ENCODE measurements around the gene C10orf90. TPM values are rescaled to one million over a fixed set of nuclear protein-coding genes. Genes with fewer than 3 reads are reported as not detected.
"Not testable (repeated sequence)": the region's sequence is repeated elsewhere in the genome, so short reads cannot be mapped to it uniquely, and the experiment has no call there.

Gene C10orf90
- polyA plus RNA-seq, 6 donors from 2014 or later: not detected

DNA sequence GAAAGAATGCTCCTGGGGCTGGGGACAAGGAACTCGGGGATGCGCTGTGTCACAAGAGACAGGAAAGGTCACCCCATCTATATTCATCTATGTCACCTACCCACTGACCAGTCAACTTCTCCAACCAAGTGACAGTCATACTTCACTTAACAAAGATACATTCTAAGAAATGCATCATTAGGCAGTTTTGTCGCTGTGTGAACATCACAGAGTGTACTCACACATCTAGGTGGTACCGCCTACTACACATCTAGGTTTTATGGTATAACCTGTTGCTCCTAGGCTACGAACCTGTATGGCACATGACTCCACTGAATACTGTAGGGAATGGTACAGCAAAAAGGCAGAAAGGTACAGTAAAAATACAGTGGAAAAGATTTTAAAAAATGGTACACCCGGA, 278.4 kb downstream of the C10orf90 start:
- no peak overlapping the region for H3K4me3 Mint-ChIP-seq
- DNase-seq (no peak), ATAC-seq (ENCODE audit: low read depth in 2 of 2) (no peak)
- peaks cover 0 to 12% of the 10 kb centered on the region in 2 donors for H3K36me3 Mint-ChIP-seq
- H3K9me3 Mint-ChIP-seq: peaks cover 3 to 25% (median 6%) of the 10 kb centered on the region in 7 donors
- peaks cover 4% of the 10 kb centered on the region in 3 donors for H3K4me1 Mint-ChIP-seq
- H3K27ac Mint-ChIP-seq: no peak overlapping the region
- peaks cover 28 to 40% (median 29%) of the 10 kb centered on the region in 3 donors for H3K27me3 Mint-ChIP-seq

DNA sequence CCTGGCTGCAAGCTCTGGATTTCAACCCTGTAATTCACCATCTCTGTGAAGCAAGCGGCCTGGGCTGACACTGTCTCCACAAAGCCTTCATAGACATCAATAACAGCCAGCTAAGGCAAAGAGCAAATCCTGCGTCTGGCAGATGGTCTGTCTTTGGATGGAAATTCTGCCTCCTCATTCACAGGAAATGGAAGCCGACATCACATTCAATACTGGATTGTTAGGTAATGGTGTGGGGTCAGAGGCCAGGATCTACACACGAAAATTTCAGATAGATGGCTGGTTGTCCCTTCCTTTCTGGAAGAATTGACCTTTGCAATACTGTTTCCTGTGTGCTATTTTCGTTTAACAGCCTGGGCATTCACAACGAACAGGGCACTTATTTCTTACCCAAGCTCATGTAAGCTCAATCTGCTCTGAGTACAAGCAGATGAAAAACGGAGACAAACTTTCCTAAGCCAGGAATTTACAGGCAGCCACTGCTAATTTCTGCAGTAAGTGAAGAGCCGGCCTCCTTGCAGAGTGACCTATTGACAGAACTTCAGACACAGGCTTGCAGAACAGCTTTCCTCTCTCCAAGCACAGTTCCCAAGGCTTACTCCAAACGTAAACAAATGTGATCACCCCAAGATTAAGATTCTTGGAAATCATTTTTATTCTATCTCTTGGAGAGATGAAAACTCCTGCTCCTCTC, 279.2 kb downstream of the C10orf90 start:
- H3K27ac Mint-ChIP-seq: no peak overlapping the region
- ATAC-seq (ENCODE audit: low read depth in 2 of 2) (no peak), DNase-seq (no peak)
- H3K36me3 Mint-ChIP-seq: peaks cover 0 to 17% of the 10 kb centered on the region in 2 donors
- no peak overlapping the region for H3K4me3 Mint-ChIP-seq
- peaks cover 32 to 43% (median 35%) of the 10 kb centered on the region in 3 donors for H3K27me3 Mint-ChIP-seq
- peaks cover 7 to 10% (median 9%) of the 10 kb centered on the region in 3 donors for H3K4me1 Mint-ChIP-seq
- H3K9me3 Mint-ChIP-seq: peaks cover 3 to 23% (median 6%) of the 10 kb centered on the region in 7 donors

DNA sequence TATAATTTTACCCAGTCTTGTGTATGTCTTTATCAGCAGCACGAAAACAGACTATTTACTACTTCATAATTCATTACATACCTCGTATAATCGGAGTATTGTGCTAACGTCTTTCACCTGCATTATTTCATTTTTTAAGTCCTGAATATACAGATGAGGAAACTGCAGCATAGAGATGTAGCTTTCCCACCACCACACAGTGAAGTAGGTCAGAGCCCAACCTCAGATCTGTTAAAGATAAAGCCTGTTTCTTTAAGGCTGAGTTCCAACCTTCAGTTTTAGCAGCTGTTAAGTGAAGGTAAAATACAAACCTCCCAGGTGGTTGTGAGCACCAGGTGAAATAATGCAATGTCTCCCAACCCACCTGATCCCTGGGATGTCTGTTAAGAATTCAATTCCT, 280.2 kb downstream of the C10orf90 start:
- DNase-seq: no peak
- Mint-ChIP-seq H3K36me3 (peaks cover 0 to 10% of the 10 kb centered on the region in 2 donors), H3K4me3 (no peak overlapping the region), H3K27me3 (peaks cover 36 to 53% (median 42%) of the 10 kb centered on the region in 3 donors), H3K27ac (no peak overlapping the region), H3K9me3 (peaks cover 2 to 31% (median 6%) of the 10 kb centered on the region in 7 donors), H3K4me1 (peaks cover 7 to 10% (median 9%) of the 10 kb centered on the region in 3 donors)
- no peak for ATAC-seq (ENCODE audit: low read depth in 2 of 2)

DNA sequence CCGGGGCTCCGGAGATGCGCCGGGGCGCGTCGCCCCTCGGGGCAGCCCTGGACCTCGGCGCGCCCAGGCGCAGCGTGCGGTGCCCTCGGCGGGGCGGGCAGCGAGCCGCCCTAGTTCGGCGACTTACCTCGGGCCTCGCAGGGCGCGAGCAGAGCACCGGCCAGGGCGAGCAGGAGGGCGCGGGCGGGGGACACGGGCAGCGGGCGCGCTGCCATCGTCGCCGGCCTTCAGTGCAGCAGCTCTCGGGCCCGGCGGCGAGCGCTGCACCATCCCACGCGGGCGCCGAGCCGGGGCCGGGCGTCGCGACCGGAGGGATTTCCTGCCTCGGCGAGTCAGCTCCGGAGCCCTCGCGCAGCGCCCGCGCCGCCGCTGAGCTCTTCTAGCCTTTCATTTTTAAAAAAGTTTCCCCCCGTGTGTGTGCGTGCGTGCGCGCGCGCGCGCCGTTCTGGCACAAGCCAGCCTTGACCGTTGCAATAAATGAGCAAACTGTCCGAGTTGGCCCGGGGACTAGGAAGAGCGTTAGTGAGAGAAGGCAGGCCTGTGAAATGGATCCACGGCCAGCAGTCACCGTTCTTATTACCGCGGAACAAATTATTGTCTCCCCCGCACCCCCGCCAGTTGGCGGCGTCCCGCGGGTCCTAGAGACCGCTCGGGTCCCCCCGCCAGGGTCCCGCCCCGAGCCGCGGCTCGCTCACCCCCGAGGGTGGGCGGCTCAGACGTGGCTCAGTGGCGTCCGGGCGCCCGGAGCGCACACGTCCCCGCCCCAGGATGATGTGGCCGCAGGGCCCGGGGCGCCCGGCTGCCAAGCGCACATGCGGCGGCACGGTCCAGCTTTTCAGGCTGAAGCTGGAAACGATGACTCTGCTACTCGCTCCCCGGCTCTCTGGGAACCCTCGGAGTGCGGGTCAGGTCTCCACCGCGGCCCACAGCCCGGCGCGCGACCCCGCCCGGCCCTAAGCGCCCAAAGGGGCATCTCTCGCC, 282.3 kb downstream of the C10orf90 start, which contains the start of gene ADAM12:
TSS of gene ADAM12 (minus strand) at position 547 of the 981 bp plus-strand sequence. CDS start at position 215, 332 bp downstream.
- peaks cover 7 to 10% (median 9%) of the 10 kb centered on the region in 3 donors for H3K4me1 Mint-ChIP-seq
- peaks cover 0 to 10% of the 10 kb centered on the region in 2 donors for H3K36me3 Mint-ChIP-seq
- ATAC-seq (ENCODE audit: low read depth in 2 of 2) (no peak), DNase-seq (no peak)
- peak within 1 kb of the TSS in 2 of 8 donors; percentile 33 to 54 for H3K4me3 Mint-ChIP-seq
- peaks cover 0 to 42% (median 7%) of the 10 kb centered on the region in 7 donors for H3K9me3 Mint-ChIP-seq
- H3K27ac Mint-ChIP-seq: peak within 1 kb of the TSS in 2 of 6 donors; percentile 21 to 35
- H3K27me3 Mint-ChIP-seq: peaks cover 47 to 58% (median 53%) of the 10 kb centered on the region in 3 donors

DNA sequence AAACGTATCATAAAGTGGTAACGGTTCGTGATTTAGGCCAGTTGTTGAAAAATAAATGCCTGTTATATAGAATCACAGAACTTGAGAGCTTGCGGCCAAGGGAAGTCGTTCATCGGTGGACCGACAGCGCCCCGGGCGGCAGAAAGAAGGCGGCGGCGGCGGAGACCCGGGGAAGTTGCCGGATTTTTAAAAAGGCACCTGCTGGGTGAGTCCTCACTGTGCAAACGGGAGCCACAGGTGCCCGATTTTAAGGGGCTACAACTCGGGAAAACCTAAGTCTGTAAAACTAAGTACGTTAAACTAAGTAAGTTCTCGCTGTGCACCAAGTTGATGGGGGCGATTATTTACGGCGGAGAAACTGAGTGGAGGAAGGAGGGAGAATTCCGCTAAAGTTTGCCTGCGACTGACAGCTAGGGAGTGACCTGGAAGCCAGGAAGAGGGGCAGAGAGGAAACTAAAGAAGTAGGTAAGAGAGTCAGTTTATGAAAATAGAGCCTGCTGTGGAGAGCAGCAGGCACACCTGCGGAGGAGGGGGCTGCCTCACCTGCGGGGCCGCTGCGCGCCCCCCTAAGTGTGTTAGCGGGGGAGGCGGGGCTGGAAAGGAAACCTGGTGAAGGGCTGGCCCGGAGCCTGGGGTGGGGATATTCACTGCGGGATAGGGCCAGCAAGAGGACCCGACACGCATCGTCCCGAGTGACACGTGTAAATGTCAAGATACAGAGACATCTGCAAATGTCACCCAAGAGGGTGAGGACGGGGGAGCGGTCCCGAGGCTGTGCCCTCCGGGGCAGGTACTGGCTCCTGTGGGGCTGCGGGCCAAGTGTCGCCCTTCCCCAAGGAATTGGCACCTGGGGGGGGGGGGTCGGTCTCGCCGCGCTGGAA, 283.2 kb downstream of the C10orf90 start:
- H3K27me3 Mint-ChIP-seq: peaks cover 47 to 58% (median 57%) of the 10 kb centered on the region in 3 donors
- H3K4me3 Mint-ChIP-seq: peak overlapping the region in 5 of 8 donors; percentile 30 to 54 (median 35)
- peaks cover 7 to 10% (median 9%) of the 10 kb centered on the region in 3 donors for H3K4me1 Mint-ChIP-seq
- ATAC-seq (ENCODE audit: low read depth in 2 of 2) (no peak), DNase-seq (no peak)
- peak overlapping the region in 1 of 6 donors; percentile 35 for H3K27ac Mint-ChIP-seq
- H3K9me3 Mint-ChIP-seq: peaks cover 0 to 45% (median 7%) of the 10 kb centered on the region in 7 donors
- peaks cover 0 to 10% of the 10 kb centered on the region in 2 donors for H3K36me3 Mint-ChIP-seq

DNA sequence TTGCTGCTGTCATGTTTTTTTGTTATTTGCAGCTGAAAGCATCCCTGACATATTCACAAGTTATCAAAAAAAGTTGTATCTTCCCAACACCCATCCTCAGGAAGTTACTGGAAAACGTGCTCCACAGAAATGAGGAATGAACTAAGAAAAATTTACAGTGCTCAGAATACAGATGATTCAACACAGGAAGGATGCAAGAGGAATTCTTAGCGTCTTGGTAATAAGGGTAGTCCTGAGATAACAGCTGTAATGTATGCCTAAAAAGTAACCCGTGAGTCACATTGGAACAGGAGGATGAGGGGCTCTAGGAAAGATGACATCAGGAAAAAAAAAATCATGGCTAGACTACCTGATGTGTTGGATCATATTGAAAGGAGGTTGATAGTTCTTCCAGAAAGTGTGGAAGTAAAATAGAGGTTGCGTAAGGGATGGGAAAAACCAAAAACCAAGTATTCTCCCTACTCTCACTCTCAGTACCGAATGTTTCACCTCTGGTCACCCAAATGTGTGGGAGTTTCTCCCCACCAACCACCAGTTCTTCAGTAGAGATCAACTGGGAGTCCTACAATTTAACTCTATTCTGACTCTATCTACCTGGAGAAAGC, 286.1 kb downstream of the C10orf90 start:
- DNase-seq: no peak
- peaks cover 0 to 10% of the 10 kb centered on the region in 2 donors for H3K36me3 Mint-ChIP-seq
- peaks cover 7 to 10% (median 9%) of the 10 kb centered on the region in 3 donors for H3K4me1 Mint-ChIP-seq
- H3K9me3 Mint-ChIP-seq: peaks cover 0 to 39% (median 6%) of the 10 kb centered on the region in 7 donors
- peaks cover 35 to 41% (median 39%) of the 10 kb centered on the region in 3 donors for H3K27me3 Mint-ChIP-seq
- no peak overlapping the region for H3K4me3 Mint-ChIP-seq
- no peak overlapping the region for H3K27ac Mint-ChIP-seq
- no peak for ATAC-seq (ENCODE audit: low read depth in 2 of 2)

DNA sequence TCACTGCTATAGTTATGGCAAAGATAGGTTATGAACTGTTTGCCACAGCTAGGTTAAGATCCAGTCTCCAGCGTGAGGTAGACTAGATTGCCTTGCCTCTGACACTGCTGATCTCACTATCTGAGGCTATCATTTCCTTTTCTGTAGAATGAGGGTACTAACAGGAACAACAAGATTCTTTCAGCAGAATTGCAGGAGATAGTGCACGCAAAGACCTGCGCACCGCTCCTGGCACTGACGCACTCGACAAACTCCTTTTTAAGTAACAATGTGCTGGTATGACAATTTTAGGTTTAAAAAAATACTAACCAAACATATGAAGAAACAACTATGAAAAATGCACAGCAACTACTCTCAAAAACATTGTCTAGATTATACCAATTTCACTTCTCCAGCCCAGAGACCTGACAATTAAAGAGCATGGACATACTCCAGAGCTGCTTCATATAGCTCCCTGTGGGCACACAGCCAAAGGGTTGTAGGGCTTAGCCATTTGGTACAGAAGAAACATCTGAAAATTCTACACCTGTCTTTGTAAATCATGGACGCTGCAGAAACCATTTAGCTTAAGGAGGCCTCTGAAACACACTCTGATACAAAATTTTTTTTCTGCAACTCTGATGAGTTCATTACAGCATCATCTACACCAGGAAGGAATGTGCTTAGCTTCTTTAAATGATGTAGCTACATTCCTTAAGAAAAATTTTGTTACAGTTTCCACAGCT, 290.0 kb downstream of the C10orf90 start:
- Mint-ChIP-seq H3K27me3 (peaks cover 11 to 21% (median 13%) of the 10 kb centered on the region in 3 donors), H3K27ac (no peak overlapping the region), H3K36me3 (no peaks in the 10 kb centered on the region), H3K4me3 (no peak overlapping the region), H3K9me3 (peaks cover 0 to 44% (median 11%) of the 10 kb centered on the region in 7 donors), H3K4me1 (no peaks in the 10 kb centered on the region)
- ATAC-seq (ENCODE audit: low read depth in 2 of 2): no peak
- no peak for DNase-seq

DNA sequence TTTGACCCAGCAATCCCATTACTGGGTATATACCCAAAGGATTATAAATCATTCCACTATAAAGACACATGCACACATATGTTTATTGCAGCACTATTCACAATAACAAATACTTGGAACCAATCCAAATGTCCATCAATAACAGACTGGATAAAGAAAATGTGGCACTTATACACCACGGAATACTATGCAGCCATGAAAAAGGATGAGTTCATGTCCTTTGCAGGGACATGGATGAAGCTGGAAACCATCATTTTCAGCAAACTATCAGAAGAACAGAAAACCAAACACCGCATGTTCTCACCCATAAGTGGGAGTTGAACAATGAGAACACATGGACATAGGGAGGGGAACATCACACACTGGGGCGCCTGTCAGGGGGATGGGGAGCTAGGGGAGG, 291.3 kb downstream of the C10orf90 start:
- not testable (repeated sequence) for H3K36me3 Mint-ChIP-seq; DNase-seq; ATAC-seq (ENCODE audit: low read depth in 2 of 2); H3K4me3 Mint-ChIP-seq; H3K4me1 Mint-ChIP-seq
- H3K27ac Mint-ChIP-seq: peak overlapping the region in 1 of 6 donors; percentile 78
- peaks cover 4 to 48% (median 9%) of the 10 kb centered on the region in 7 donors for H3K9me3 Mint-ChIP-seq
- peaks cover 2 to 15% (median 4%) of the 10 kb centered on the region in 3 donors for H3K27me3 Mint-ChIP-seq

DNA sequence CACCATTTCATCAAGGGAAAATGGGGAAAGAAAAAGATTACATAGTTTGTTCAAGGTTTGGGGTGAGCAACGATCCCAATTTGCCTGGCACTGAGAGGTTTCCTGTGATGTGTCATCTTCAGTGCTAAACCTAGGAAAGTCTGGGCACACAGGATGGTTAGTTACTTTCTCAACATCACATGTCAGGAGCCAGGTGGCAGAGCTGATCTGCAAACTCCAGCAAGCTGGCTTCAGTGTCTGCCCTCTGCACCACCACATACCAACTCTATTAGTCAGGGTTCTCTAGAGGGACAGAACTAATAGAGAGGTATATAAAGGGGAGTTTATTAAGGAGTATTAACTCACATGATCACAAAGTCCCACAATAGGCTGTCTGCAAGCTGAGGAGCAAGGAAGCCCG, 293.5 kb downstream of the C10orf90 start:
- Mint-ChIP-seq H3K9me3 (peaks cover 4 to 38% (median 7%) of the 10 kb centered on the region in 7 donors), H3K36me3 (peaks cover 0 to 11% of the 10 kb centered on the region in 2 donors), H3K27ac (no peak overlapping the region), H3K27me3 (peaks cover 0 to 7% (median 1%) of the 10 kb centered on the region in 3 donors), H3K4me3 (no peak overlapping the region), H3K4me1 (no peaks in the 10 kb centered on the region)
- DNase-seq (no peak), ATAC-seq (ENCODE audit: low read depth in 2 of 2) (no peak)

DNA sequence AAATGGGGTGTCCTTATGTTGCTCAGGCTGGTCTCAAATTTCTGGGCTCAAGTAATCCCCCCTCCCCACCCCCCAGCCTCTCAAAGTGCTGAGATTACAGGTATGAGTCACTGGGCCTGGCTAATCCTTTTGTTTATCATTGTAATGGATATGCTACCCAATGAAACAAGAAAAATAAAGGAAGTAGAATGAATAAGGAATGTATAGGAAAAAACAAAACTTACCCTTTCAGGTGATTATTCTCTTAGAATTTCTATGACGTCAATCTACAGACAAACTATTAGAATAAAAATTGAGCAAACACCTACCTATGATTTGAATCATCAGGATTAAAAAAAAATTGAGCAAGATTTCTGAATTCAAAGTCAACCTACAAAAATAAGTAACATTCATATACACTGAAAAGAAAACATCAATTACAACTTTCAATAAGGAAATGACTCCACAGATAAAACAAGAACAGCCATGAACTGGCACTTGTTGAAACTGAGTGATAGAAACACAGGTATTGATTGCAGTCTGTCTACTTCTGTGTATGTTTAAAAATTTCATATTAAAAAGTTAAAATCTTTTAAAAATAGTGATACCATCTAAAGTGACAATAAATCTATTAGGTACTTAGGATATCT, 294.5 kb downstream of the C10orf90 start:
- peaks cover 4 to 37% (median 7%) of the 10 kb centered on the region in 7 donors for H3K9me3 Mint-ChIP-seq
- H3K4me1 Mint-ChIP-seq: no peaks in the 10 kb centered on the region
- DNase-seq (no peak), ATAC-seq (ENCODE audit: low read depth in 2 of 2) (no peak)
- H3K36me3 Mint-ChIP-seq: peaks cover 0 to 11% of the 10 kb centered on the region in 2 donors
- H3K27me3 Mint-ChIP-seq: peaks cover 0 to 6% (median 0%) of the 10 kb centered on the region in 3 donors
- H3K27ac Mint-ChIP-seq: no peak overlapping the region
- no peak overlapping the region for H3K4me3 Mint-ChIP-seq

DNA sequence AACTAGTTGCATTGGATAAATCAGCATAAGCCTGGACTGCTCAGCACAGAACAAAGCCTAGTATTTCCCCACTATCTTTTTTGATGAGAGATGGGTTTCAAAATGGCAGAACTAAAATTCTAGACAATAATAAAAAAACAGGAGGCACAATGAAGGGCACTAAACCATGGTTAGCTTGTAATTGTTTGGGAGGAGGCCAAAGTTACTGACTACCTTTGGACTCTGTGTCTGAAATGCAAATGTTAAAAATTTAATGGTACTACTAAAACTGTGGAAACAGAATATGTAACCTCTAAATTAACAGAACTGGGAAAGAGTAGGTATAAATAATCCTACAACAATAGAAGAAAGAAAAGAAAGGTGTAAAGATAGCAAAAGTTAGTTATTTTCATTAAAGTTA, 295.2 kb downstream of the C10orf90 start:
- no peak for ATAC-seq (ENCODE audit: low read depth in 2 of 2)
- Mint-ChIP-seq H3K27me3 (peaks cover 0 to 6% (median 0%) of the 10 kb centered on the region in 3 donors), H3K4me3 (no peak overlapping the region), H3K27ac (no peak overlapping the region), H3K9me3 (peaks cover 4 to 37% (median 7%) of the 10 kb centered on the region in 7 donors), H3K4me1 (no peaks in the 10 kb centered on the region), H3K36me3 (peaks cover 0 to 11% of the 10 kb centered on the region in 2 donors)
- DNase-seq: no peak
